ENCODE data around the gene HERPUD1.
"Not testable (repeated sequence)": the region's sequence is repeated elsewhere in the genome, so short reads cannot be mapped to it uniquely, and the experiment has no call there.

HERPUD1 gene

GRCh38 chr16:56980792-56981724 is 49.1 kb downstream of the HERPUD1 start:
- DNase-seq (ENCODE audit: low spot score), result no peak

DNA sequence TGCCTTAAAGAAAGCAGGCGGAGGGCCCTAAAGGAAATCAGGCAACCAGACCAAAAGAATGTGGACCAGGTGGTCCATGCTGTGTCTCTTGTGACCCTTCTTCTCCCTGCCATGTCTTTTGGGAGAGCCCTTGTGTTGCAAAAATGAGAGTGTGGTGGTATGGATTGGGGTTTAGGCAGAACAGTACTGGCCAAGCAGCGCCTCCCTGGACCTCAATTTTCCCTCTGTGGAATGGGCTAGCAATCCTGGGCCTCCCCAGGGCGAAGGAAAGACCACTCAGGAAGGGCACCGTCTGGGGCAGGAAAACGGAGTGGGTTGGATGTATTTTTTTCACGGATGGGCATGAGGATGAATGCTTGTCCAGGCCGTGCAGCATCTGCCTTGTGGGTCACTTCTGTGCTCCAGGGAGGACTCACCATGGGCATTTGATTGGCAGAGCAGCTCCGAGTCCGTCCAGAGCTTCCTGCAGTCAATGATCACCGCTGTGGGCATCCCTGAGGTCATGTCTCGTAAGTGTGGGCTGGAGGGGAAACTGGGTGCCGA is 49.9 kb downstream of the HERPUD1 start:
- DNase-seq (ENCODE audit: low spot score), result no peak

GRCh38 chr16:56982695-56983094 is 50.8 kb downstream of the HERPUD1 start:
- DNase-seq (ENCODE audit: low spot score), result no peak

DNA sequence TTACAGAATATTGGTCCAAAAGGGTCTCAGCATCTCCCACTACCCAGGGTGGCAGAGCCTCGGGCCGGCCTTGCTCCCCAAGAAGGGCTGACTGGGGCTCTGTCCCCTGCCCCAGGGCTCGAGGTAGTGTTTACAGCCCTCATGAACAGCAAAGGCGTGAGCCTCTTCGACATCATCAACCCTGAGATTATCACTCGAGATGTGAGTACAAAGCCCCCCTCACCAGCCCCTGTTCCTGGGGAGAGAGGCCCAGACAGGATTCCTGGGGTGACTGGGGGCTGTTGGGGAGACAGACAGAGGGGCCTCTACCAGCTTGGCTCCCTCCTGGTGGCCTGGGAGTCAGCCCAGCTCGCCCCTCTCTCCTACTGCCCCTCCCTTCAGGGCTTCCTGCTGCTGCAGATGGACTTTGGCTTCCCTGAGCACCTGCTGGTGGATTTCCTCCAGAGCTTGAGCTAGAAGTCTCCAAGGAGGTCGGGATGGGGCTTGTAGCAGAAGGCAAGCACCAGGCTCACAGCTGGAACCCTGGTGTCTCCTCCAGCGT is 51.3 kb downstream of the HERPUD1 start:
- no peak for DNase-seq (ENCODE audit: low spot score)

DNA sequence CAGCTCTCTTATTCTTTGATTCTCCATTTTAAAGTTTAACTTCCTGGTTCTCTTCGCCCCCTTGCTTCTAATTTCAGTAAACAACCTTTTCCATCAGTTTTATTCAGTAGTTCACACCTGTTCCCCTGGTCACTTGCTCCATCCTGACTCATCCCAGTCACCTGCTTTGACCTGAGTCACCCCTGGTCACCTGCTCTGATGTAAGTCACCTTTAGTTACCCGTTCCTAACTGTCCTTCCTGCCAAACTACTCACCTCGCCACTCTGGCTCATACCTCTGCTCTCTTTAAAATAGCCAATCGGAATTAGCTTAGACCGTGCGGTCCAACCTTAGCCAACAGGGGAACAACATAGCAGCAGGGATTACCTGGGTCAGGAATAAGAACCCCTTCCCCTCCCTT is 52.7 kb downstream of the HERPUD1 start:
- no peak for DNase-seq (ENCODE audit: low spot score)

DNA sequence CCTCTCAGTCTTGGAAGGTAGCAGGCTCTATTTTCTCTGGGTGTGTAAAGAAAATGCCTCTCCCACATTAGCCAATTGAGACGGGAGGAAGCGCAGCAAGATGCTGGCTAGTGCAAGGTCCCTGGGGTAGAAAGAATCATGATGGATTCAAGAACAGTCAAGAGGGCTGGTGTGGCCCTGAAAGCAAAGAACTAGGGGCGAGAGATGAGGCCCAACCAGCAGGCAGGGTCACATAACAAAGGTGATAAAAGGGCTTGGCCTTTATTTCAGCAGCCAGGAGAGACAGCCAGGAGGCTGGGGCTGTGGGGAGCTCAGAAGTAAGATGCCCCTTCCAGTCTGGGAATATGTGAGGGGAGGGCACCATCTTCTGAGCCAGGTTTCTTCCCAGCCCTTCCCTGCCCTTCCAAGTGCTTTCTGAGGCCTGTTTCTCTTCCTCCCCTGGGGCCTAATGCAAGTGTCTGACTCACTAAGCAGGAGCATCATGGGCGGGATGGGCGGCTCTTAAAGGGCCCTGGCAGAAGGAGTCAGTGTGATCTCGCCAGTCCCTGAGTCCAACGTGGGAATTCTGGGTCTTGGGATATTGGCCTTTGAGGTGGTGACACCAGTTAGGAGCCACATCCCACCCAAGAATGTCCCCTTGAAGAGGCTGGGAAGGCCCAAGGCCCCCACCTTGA is 53.5 kb downstream of the HERPUD1 start:
- DNase-seq (ENCODE audit: low spot score), result peak; percentile 88

- no peak for DNase-seq (ENCODE audit: low spot score)
Measured at GRCh38 chr16:56985962-56986360, 54.0 kb downstream of the HERPUD1 start.

- DNase-seq (ENCODE audit: low spot score), result no peak
Measured at GRCh38 chr16:56986361-56986760, 54.4 kb downstream of the HERPUD1 start.

DNA sequence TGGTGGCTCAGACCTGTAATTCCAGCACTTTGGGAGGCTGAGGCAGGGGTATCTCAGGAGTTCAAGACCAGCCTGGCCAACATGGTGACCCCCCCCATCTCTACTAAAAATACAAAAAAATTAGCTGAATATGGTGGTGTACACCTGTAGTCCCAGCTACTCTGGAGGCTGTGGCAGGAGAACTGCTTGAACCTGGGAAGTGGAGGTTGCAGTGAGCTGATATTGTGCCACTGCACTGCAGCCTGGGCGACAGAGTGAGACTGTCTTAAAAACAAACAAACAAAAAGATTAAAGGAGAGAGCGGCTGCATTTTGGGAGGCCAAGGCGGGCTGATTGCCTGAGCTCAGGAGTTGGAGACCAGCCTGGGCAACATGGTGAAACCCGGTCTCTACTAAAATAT is 55.0 kb downstream of the HERPUD1 start:
- DNase-seq (ENCODE audit: low spot score), result not testable (repeated sequence)

DNA sequence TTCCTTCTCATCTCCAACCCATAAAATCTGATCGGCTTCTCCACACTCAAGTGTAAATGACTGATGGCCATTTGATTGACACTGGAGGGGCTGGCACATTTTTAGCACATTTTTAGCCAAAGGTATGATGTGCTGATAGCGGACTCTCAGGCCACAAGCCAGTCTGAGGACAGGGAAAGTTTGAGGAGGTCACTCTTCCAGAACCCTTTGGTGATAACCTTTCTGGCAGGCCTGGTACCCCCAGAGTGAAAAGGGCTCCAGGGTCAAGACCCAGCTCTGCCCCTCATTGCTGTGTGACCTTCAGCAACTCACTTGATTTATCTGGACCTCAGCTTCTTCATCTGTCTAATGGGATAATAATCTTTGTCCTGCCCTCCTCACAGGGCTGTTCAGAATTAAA is 55.8 kb downstream of the HERPUD1 start:
- DNase-seq (ENCODE audit: low spot score), result no peak

DNA sequence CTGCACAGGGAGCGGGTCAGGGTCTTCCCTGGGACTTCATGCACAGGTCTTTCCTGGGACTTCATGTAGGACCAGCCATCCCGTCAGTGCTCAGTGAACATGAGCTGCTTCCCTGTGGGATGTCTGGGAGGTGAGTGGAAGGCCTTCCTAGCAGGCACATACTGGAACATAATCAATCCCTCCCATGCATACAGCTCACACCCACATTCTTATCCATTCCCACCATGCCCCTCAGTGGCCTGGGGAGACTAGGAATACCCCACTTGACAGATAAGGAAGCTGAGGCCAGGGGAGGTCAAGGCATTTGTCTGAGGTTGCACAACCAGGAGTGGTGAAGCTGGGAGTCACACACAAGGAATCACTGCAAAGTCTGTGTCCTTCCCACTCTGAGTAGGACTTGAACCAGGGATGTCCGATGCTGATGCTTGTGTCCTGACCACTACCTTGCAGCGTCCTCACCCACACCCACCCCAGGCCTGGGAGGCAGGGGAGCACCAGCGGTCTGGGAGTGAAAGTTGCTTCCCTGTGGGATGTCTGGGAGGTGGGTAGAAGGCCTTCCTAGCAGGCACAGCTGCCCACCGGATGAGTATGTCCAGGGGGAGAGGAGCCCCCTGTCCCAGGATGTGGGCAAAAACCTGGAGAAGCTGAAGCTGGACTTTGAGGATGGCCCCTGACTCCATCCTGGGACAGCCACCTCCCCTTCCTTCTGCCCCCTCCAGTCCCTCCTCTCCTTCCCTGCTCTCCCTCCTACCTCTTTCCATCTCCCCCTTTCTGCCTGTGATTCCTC is 56.4 kb downstream of the HERPUD1 start:
- DNase-seq (ENCODE audit: low spot score), result no peak

GRCh38 chr16:56988948-56989945 is 57.3 kb downstream of the HERPUD1 start, which contains the start of gene NLRC5:
NLRC5 (plus strand) TSS chr16:56989557; CDS start chr16:57020713, 31,156 bp downstream.
- DNase-seq (ENCODE audit: low spot score), result peak; percentile 71

DNA sequence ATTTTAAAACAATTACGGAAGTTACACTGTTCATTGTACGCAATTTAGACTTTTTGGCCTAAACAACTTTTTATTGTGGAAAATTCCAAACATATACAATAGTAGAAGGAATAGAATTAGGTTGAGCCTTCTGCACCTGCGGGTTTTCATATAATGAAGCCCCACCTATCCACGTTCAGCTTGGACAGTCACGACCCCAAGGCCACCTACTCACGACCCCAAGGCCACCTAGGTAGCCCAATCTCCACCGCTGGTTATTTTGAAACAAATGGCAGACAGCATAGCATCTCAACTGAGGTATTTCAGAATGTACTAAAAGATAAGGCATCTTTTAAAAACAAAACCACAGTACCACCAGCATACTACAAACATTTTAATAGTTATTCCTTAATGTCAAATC is 58.0 kb downstream of the HERPUD1 start:
- no peak for DNase-seq (ENCODE audit: low spot score)

GRCh38 chr16:56990407-56991286 is 58.7 kb downstream of the HERPUD1 start:
- no peak for DNase-seq (ENCODE audit: low spot score)

- not testable (repeated sequence) for DNase-seq (ENCODE audit: low spot score)
Measured at GRCh38 chr16:56992431-56992830, 60.5 kb downstream of the HERPUD1 start.

- DNase-seq (ENCODE audit: low spot score), result no peak
Measured at GRCh38 chr16:56993204-56993603, 61.3 kb downstream of the HERPUD1 start.

DNA sequence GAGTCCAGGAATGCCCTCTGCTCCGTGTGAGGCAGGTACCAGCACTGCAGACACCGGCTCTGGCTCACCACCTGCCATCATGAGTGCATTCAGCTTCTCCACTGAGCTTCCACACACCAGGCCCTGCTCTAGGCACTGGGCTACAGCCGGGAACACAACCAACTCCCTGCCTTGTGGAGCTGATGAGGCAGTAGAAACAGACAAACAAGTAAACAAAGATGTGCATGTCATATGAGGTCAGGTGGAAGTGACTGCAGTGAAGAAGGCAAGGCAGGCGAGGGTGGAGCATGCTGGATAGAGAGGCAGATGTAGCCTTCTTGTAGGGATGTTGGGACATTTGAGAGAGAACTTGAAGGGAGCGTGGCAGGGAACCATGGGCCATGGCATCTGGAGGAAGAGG is 62.4 kb downstream of the HERPUD1 start:
- DNase-seq (ENCODE audit: low spot score), result no peak

All from COLO829 (cell line).